Left ventricle myocardium inferior (tissue), 1 donor: ENCODE data around the gene GPR55. TPM values are rescaled to one million over a fixed set of nuclear protein-coding genes. Genes with fewer than 3 reads are reported as not detected.

Source experiments
- DNase-seq: peaks from one replicate; pipeline ENCODE4 v3.0.0-alpha.2; 2020
- H3K27ac ChIP-seq: fragments of 200-600 bp; replicated peaks from 2 replicates; pipeline ENCODE4 v1.8.0; 2021
- H3K27me3 ChIP-seq: fragments of 200-600 bp; 2 replicates; pipeline ENCODE4 v1.8.0; 2021; ENCODE audit warnings: low read depth
- H3K36me3 ChIP-seq: fragments of 200-600 bp; 2 replicates; pipeline ENCODE4 v1.8.0; 2021
- H3K4me1 ChIP-seq: fragments of 200-600 bp; 2 replicates; pipeline ENCODE4 v1.8.0; 2021
- H3K4me3 ChIP-seq: fragments of 200-600 bp; 2 replicates; pipeline ENCODE4 v1.8.0; 2021; ENCODE audit warnings: mild to moderate bottlenecking, moderate library complexity
- H3K9me3 ChIP-seq: fragments of 200-600 bp; replicated peaks from 2 replicates; pipeline ENCODE4 v1.8.0; 2021
- intact Hi-C: fragments of 100-400 bp; cut with micrococcal nuclease; formaldehyde crosslinking; loops from one replicate; pipeline ENCODE4 v1.11.0; 2022
- total RNA-seq: library from RNA; stranded (reverse); fragmentation: NEBNext Ultra II Directional; extraction: Animal tissue kit (Norgen Biotek cat#: 25700); gene quantifications from one replicate; pipeline ENCODE4 v1.2.1, GENCODE V29; 2021
- TF ChIP-seq, protein P1 (sequence below): fragments of 200-600 bp; IDR thresholded peaks from 2 replicates; pipeline ENCODE4 v1.8.0; 2021; ENCODE audit warnings: antibody characterized with exemption, mild to moderate bottlenecking, borderline replicate concordance
- donor health status: DM: no; HTN: yes; CAD: no; lungs with severe emphysema.

GPR55 gene
- total RNA-seq, 1 donor from 2014 or later: not detected

DNA sequence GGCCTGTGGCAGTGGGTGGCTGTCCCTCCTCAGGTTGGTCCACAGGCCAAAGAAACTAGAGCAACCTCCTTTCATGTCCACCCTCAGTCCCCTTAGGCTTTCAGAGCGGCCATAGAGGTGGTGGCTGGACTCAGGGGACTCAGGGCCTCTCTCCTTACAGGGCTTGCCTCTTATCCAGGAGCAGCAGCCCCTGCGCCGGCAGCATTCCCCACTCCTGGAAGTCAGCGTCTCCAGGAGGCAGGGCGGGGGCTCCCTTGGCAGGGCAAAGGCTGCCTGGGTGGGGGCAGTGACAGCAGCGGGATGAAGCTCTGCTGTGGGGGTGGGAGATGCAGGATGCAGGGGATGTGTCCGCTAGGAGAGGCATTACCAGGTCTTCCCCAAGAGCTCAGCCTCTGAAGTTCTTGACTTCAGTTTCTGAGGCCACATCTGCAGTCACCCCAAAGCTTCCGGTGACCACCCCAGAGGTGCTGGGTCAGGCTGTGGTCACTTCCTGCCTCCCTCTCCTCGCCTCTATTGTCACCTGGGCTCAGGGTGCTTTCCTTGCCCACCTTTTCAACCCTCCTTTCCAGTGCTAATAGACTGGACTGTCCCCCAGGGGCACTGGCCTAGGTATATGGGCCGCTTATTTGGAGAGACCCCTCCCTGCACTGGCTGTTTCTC lies 8.6 kb upstream of the GPR55 start:
- TF ChIP-seq, protein P1, sequence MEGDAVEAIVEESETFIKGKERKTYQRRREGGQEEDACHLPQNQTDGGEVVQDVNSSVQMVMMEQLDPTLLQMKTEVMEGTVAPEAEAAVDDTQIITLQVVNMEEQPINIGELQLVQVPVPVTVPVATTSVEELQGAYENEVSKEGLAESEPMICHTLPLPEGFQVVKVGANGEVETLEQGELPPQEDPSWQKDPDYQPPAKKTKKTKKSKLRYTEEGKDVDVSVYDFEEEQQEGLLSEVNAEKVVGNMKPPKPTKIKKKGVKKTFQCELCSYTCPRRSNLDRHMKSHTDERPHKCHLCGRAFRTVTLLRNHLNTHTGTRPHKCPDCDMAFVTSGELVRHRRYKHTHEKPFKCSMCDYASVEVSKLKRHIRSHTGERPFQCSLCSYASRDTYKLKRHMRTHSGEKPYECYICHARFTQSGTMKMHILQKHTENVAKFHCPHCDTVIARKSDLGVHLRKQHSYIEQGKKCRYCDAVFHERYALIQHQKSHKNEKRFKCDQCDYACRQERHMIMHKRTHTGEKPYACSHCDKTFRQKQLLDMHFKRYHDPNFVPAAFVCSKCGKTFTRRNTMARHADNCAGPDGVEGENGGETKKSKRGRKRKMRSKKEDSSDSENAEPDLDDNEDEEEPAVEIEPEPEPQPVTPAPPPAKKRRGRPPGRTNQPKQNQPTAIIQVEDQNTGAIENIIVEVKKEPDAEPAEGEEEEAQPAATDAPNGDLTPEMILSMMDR: no peak
- H3K9me3 ChIP-seq: peaks cover 20% of the 10 kb centered on the region
- H3K36me3 ChIP-seq: no peaks in the 10 kb centered on the region
- H3K27me3 ChIP-seq: peaks cover 36% of the 10 kb centered on the region
- H3K27ac ChIP-seq: peak overlapping the region; percentile 77
- H3K4me3 ChIP-seq: no peak overlapping the region
- DNase-seq: no peak
- H3K4me1 ChIP-seq: peaks cover 25% of the 10 kb centered on the region
- intact Hi-C loops: no loop called here

DNA sequence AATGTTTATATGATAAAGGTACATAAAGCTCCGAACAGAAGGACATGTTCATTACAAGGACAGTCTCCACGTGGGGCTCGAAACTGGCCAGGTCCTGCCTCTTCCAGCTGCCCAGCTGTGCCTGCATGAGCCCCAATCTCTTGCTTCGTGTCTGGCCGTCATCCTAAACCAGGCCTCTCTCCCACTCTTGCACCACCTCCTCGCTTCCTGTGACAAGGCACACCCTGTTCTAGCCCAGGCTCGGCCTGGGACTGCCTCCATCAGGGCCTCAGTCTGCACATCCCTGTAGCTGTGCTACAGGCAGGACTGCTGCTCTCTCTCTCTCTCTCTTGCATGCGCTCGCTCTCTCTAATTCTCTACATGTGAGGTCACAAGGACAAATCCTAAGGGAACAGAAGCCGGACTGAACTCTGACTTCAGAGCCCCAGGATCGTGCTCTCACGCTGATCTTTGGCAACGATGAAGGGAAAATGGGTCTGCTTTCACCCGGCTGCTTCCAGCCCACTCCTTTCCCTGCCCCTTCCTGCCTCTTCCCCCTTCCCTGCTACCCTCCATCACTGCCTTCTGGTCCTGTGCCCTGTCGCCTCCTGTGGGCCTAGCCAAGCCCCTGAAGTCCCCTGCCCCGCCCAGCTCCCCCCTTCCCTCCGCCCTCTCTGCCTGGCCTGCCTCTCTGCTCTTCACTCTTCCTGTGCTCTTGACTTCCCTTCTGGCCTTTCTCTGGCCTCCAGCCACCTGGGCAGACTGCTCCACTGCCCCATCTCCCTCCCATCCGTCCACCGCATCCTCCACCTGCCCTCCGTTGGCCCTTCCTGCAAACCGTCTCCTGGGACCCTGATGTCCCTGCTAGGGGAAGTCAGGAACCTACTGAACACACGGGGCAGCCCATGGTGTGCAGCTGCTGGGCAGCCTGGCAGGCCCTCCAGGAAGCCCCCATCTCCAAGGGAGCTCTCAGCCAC lies 7.8 kb upstream of the GPR55 start:
- H3K27ac ChIP-seq: peak overlapping the region; percentile 77
- peak; percentile 80 for DNase-seq

DNA sequence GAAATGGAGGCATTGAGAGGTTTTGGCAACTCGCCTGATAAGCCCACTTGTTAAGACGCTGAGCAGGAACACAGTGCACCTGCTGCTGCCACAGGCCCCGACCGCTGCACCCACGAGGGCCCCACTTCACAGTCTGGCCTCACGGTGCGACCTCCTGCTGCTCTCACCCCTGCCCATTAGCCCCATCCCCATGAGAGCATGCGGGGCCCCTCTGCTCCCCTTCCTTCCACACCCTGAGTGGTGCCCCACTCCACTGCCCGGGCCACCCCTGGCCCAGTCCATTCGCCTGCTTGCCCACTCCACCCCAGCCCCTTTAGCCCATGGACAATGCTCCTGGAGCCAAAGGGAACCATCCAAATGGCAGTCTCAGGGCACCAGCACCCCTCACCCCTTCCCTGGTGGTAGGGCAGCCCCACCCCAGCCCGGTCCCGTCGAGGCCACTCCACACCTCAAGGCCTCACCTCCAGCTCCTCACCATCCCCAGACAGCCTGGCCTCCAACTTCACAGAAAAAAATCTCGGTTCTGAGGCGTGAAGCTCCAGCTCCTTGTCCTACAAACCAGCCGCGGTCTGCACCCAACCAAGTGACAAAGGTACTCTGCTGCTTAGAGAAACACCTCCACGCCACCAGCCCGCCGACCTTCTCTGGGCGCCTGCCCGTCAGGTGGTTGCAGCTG lies 6.7 kb upstream of the GPR55 start:
- Histone ChIP-seq H3K9me3 (peaks cover 6% of the 10 kb centered on the region), H3K4me1 (peaks cover 25% of the 10 kb centered on the region), H3K27me3 (peaks cover 36% of the 10 kb centered on the region), H3K27ac (peak overlapping the region; percentile 77), H3K36me3 (no peaks in the 10 kb centered on the region), H3K4me3 (no peak overlapping the region)
- no peak for DNase-seq
- TF ChIP-seq, protein P1: no peak
- intact Hi-C loops: no loop called here

More for the DNA sequence above, 7.8 kb upstream of the GPR55 start:
- peaks cover 18% of the 10 kb centered on the region for H3K9me3 ChIP-seq
- H3K27me3 ChIP-seq: peaks cover 32% of the 10 kb centered on the region
- TF ChIP-seq, protein P1: no peak
- intact Hi-C loops: no loop called here
- H3K4me3 ChIP-seq: no peak overlapping the region
- no peaks in the 10 kb centered on the region for H3K36me3 ChIP-seq
- H3K4me1 ChIP-seq: peaks cover 25% of the 10 kb centered on the region

DNA sequence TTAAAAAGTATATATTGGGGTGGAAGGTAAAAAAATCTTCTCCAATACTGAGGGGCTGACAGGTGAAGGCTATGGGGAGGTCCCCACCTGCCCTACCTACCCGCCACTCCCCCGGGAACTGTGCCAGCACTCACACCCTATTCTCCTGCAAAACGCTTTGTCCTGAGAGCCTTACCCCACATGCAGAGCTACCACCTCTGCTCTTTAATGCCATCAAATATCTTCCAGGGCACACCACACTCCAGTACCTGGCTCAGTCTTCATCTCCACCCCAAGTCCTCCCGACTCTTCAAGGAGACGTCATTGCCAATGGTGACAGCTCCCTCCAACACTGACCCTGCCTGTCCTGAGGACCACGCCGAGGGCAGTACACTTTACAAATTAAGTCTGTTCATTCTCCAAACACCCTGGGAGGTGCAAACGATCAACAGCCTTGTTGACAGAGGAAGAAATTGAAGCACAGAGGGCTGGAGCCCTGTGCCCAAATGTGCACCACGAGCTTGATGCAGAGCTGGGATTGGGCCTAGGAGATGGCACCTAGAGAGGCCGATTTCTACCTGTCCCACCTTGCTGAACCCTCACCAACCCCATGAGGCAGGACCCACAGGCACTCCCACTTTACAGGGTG lies 6.0 kb upstream of the GPR55 start:
- H3K27ac ChIP-seq: no peak overlapping the region
- H3K4me3 ChIP-seq: no peak overlapping the region
- peaks cover 34% of the 10 kb centered on the region for H3K27me3 ChIP-seq
- no peaks in the 10 kb centered on the region for H3K9me3 ChIP-seq
- intact Hi-C loops: no loop called here
- DNase-seq: no peak
- TF ChIP-seq, protein P1: no peak
- no peaks in the 10 kb centered on the region for H3K36me3 ChIP-seq
- peaks cover 25% of the 10 kb centered on the region for H3K4me1 ChIP-seq
